Activated CD8-positive, alpha-beta T cell treated with anti-CD3 and anti-CD28 coated beads, Interleukin-2, amount 10 ng/mL, durations not matched to agents 7 days and 5 days (primary cell): Measurements from ENCODE around the gene VTI1A. TPM values are rescaled to one million over a fixed set of nuclear protein-coding genes. Genes with fewer than 3 reads are reported as not detected.

Source experiments
- ATAC-seq: fragments of 150-1000 bp; cut with Tn5 transposase; one replicate; pipeline ENCODE4 v1.10.0; 2021; ENCODE audit warnings: moderate library complexity
- CTCF ChIA-PET: fragments of 350-600 bp; sonication (Branson Sonifier 250); formaldehyde crosslinking; loops from one replicate; lab custom pipeline; 2021; ENCODE audit warnings: antibody characterized with exemption; lab: Charles Lee
- POLR2A ChIA-PET: fragments of 350-600 bp; sonication (Branson Sonifier 250); formaldehyde crosslinking; loops from one replicate; lab custom pipeline; 2021; ENCODE audit warnings: antibody characterized with exemption; lab: Charles Lee
- DNase-seq: peaks from one replicate; pipeline ENCODE4 v3.0.0-alpha.2; 2020
- H3K27ac Mint-ChIP-seq: one replicate; pipeline ENCODE4 v1.8.0; 2021; ENCODE audit warnings: mild to moderate bottlenecking, mixed read lengths
- H3K27me3 Mint-ChIP-seq: one replicate; pipeline ENCODE4 v1.8.0; 2021; ENCODE audit warnings: low read depth, mixed read lengths
- H3K36me3 Mint-ChIP-seq: one replicate; pipeline ENCODE4 v1.8.0; 2021; ENCODE audit warnings: low read depth, mixed read lengths
- H3K4me1 Mint-ChIP-seq: one replicate; pipeline ENCODE4 v1.8.0; 2021; ENCODE audit warnings: low read depth, mixed read lengths
- H3K4me3 Mint-ChIP-seq: one replicate; pipeline ENCODE4 v1.8.0; 2021; ENCODE audit warnings: mild to moderate bottlenecking, mixed read lengths
- H3K9me3 Mint-ChIP-seq: one replicate; pipeline ENCODE4 v1.8.0; 2022; ENCODE audit warnings: mixed read lengths; ENCODE audit not compliant: insufficient read depth
- total RNA-seq, 2 experiments: library from RNA; stranded (reverse); gene quantifications; one replicate each; pipeline ENCODE4 v1.2.3, GENCODE V29; 2021

The VTI1A gene
- total RNA-seq, 2 experiments from 2014 or later, result 40.2 to 43.7 TPM

DNA sequence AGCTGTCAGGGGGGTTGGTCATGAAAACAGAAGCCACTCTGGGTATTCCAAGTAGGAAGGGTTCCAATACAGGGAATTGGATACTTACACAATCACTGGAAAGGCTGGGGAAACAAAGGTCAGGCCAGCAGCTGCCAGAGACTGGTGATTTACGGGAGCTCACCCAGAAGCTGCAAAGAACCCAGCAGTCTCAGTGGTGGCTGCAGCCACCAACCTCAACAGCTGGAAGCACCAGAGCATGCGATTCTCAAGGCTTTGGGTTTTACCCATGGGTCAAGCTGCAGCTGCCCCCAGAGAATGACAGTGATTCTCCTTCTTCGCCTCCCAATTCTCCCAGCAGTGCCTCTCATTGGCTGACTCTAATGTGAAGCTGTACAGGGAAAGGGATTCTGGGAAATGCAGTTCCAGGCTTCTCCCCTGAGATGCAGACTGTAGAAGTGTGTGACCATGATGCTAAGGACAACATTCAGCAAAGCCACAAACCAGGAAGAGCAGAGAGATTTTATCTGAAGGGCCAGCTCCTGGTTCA, 395.9 kb downstream of the VTI1A start:
- H3K27me3 Mint-ChIP-seq, result no peaks in the 10 kb centered on the region
- H3K27ac Mint-ChIP-seq, result no peak overlapping the region
- no peaks in the 10 kb centered on the region for H3K4me1 Mint-ChIP-seq
- no peak overlapping the region for H3K4me3 Mint-ChIP-seq
- DNase-seq, result no peak
- ChIA-PET POLR2A (no interaction called here), CTCF (no interaction called here)
- peaks cover 15% of the 10 kb centered on the region for H3K9me3 Mint-ChIP-seq
- ATAC-seq, result no peak
- no peaks in the 10 kb centered on the region for H3K36me3 Mint-ChIP-seq

DNA sequence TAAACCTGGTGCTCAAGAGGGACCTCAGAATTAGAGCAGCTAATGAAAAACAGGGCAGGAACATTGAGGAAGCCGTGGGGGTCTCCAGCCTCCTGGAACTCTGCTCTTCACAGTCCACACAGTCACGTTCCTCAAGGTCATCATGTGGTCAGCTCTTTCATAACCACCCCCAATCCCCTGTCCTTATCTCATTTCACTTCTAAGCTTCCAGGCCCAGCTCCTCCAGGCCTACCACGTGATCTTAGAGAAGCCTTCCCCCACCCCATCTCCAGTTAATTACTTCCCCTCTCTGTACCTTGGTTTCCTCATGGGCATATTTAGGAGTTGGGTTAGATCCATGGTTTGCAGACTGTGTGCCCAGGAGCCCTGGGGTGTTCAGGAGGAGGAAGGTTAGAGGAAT, 396.6 kb downstream of the VTI1A start:
- no peak overlapping the region for H3K4me3 Mint-ChIP-seq
- ATAC-seq (no peak), DNase-seq (no peak)
- peaks cover 21% of the 10 kb centered on the region for H3K9me3 Mint-ChIP-seq
- H3K27me3 Mint-ChIP-seq, result no peaks in the 10 kb centered on the region
- ChIA-PET CTCF (no interaction called here), POLR2A (no interaction called here)
- H3K27ac Mint-ChIP-seq, result no peak overlapping the region
- H3K4me1 Mint-ChIP-seq, result no peaks in the 10 kb centered on the region
- no peaks in the 10 kb centered on the region for H3K36me3 Mint-ChIP-seq

DNA sequence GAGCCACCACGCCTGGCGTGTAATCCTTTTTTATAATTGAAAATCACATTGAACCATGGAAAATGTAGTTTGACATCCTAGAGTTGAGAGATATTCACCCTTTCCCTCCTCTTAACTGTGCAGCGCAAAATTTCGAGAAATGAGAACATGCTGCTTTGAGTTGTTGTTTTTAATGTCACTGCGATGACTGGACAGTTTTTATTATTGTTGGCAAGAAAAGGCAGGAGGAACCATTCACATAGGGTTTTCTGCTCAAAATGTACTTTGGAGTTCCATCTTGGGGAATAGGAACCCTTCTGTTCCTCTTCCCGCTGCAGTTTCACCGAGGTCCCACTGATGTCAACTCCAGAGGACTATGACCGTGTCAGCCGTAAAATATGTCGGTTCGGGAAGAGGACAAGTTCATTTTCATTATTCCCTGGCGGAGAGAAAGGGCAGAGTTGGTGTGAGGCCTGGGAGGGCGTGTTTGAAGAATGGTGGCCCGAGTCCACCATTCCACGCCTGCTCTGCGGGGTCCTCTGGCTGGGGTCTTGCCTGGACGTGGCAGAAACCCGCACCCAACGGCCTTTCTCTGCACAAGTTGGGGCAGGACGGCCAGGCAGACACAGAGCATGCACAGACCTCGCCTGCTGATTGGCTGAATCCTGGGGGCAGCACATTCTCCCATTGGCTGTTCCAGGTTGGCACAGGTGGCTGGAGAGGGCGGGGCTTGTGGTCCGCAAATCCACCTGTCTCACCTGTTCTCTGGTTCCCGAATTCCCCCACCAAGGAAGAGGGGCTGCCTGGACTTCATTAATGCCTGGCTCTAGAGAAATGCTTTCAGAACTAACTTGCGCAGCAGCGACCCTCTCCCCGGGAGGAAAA, 397.9 kb downstream of the VTI1A start:
- Mint-ChIP-seq H3K4me1 (no peaks in the 10 kb centered on the region), H3K9me3 (peaks cover 21% of the 10 kb centered on the region), H3K4me3 (no peak overlapping the region), H3K27me3 (no peaks in the 10 kb centered on the region), H3K36me3 (no peaks in the 10 kb centered on the region), H3K27ac (no peak overlapping the region)
- DNase-seq (no peak), ATAC-seq (no peak)
- ChIA-PET CTCF (no interaction called here), POLR2A (no interaction called here)

DNA sequence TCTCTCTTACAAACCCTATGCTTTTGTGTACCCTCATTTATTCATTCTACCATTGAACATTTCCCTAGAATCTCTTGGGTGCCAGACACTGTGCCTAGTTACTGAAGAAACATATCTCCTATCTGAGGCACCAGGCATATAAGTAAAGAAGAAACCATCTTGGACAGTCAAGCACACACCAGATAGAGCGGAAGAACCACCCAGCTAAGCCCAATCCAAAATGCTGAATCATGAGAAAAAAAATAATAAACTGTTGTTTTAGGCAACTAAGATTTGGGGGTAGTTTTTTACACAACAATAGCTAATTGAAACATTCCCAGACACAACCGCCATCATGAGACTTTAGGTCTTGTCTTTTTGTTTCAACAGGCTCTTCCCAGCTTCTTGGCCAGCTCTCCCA, 400.8 kb downstream of the VTI1A start:
- peaks cover 21% of the 10 kb centered on the region for H3K9me3 Mint-ChIP-seq
- H3K4me3 Mint-ChIP-seq, result no peak overlapping the region
- DNase-seq (no peak), ATAC-seq (no peak)
- no peaks in the 10 kb centered on the region for H3K27me3 Mint-ChIP-seq
- H3K27ac Mint-ChIP-seq, result no peak overlapping the region
- H3K36me3 Mint-ChIP-seq, result no peaks in the 10 kb centered on the region
- no peaks in the 10 kb centered on the region for H3K4me1 Mint-ChIP-seq
- ChIA-PET POLR2A (no interaction called here), CTCF (no interaction called here)

DNA sequence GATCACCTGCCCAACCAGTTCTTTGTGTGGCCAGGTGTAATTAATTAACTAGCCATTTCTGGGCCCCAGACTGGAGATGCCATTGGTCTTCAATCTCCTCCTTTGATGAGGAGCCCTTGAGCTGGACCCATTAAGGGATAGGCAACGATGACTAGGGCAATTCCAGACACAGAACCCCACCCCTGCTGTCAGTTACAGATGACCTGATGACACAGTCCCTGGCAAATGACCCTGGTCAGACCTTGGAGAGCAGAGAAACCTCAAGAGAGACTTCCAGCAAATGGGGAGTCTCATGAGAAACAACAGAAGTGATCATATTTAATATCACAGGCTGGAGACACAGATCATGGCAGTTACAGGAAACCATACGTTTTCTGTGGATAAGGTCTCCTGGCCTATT, 401.2 kb downstream of the VTI1A start:
- Mint-ChIP-seq H3K27ac (no peak overlapping the region), H3K36me3 (no peaks in the 10 kb centered on the region), H3K27me3 (no peaks in the 10 kb centered on the region), H3K4me1 (no peaks in the 10 kb centered on the region), H3K4me3 (no peak overlapping the region), H3K9me3 (peaks cover 21% of the 10 kb centered on the region)
- CTCF ChIA-PET, result no interaction called here
- POLR2A ChIA-PET, result no interaction called here
- DNase-seq (no peak), ATAC-seq (no peak)

DNA sequence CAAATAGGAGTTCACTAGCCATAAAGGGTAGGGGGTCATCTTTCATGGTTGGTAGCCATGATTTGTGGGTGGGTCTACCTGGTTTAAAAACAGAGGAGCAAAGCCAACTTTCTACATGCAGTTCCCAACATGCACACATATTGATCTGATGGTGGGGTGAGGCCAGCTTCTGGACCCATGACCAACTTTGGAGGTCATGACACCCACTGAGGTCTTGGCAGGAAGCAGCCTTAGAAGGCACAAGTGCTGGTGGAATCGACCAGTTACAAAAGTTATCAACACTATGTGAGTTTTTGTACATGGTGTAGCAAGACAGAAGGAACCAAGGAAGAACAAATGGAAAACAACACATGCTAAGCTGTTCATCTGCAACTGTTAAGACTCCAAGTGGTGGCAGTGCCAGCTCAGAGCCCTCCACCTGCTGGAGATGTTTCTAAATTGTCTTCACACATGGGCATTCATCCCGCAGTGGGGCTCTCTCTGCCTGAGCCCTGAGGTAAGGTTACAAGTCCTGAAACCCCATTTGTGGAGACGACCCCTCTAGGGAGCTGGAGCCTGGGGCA, 401.9 kb downstream of the VTI1A start:
- CTCF ChIA-PET, result no interaction called here
- no peaks in the 10 kb centered on the region for H3K4me1 Mint-ChIP-seq
- H3K27ac Mint-ChIP-seq, result no peak overlapping the region
- no peak for DNase-seq
- POLR2A ChIA-PET, result no interaction called here
- H3K9me3 Mint-ChIP-seq, result peaks cover 21% of the 10 kb centered on the region
- H3K27me3 Mint-ChIP-seq, result no peaks in the 10 kb centered on the region
- no peak for ATAC-seq
- H3K36me3 Mint-ChIP-seq, result no peaks in the 10 kb centered on the region
- no peak overlapping the region for H3K4me3 Mint-ChIP-seq

DNA sequence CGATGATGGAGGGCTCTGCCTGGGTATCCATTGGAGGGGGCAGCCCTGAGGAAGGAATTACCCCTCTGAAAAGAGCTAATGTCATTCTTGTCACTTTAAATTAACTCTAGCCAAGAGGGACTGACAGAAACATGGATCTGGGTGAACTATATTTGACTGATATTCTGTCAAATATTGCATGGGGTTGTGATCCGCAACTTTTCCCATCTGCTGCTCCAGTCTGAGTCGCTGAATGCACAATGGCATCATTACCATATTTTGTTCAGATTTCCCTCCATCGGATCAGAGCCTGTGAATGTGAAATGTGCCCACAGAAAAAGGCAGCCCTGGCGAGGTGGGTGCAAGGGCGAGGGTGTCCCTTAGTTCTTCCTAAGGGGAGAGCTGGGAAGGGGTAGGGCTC, 402.5 kb downstream of the VTI1A start:
- Mint-ChIP-seq H3K27me3 (no peaks in the 10 kb centered on the region), H3K4me1 (no peaks in the 10 kb centered on the region), H3K36me3 (no peaks in the 10 kb centered on the region), H3K9me3 (peaks cover 19% of the 10 kb centered on the region), H3K27ac (no peak overlapping the region), H3K4me3 (no peak overlapping the region)
- ChIA-PET POLR2A (no interaction called here), CTCF (no interaction called here)
- no peak for DNase-seq
- ATAC-seq, result no peak

DNA sequence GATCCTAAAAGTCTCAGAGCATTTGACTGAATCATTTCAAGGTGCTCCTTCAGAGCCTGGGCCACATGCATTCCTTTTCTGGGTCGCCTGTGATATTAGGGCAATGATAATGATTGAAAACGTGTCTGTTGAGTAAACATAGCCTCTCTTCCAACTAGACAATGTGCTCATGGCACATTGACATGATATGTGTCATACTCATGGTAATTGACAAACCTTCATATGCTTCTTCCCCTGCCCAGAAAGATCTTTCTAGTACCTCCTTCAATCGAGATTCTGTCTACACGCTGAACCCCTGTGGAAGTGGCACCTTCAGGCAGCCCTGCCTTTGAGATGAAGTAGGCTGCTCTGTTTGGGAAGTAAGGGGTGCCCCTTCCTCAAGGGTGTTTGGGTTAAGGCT, 404.2 kb downstream of the VTI1A start:
- H3K9me3 Mint-ChIP-seq, result peaks cover 12% of the 10 kb centered on the region
- H3K36me3 Mint-ChIP-seq, result no peaks in the 10 kb centered on the region
- ChIA-PET POLR2A (no interaction called here), CTCF (no interaction called here)
- H3K27ac Mint-ChIP-seq, result no peak overlapping the region
- H3K27me3 Mint-ChIP-seq, result no peaks in the 10 kb centered on the region
- no peaks in the 10 kb centered on the region for H3K4me1 Mint-ChIP-seq
- ATAC-seq (no peak), DNase-seq (no peak)
- H3K4me3 Mint-ChIP-seq, result no peak overlapping the region

DNA sequence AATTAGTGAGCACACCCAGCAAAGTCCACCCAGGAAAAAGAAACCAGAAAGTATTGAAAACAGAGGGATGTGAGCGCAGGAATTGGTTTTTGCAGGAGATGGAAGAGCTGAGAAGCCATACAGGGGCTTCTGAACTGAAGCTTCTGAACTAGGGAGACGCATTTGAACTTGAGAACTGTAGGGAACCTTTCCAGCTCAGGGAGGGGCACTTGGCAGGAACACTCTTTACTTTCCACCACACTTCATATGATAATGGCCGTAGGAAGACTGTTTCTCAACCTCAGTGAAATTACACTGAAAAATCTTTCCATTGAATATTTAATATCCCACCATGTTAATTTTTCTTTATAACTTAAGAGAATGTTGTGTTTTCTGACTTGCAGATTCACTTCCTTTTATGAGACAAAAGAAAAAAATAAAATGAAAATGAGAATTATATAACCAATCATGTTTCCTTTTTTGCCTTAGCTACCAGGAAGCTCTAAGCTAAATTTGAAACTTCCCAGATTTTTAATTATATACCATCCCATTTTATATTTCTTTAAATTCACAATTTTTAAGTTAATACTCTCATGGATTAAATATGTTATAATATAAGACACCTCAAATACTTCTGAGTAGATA, 404.7 kb downstream of the VTI1A start:
- H3K4me1 Mint-ChIP-seq, result no peaks in the 10 kb centered on the region
- H3K27ac Mint-ChIP-seq, result no peak overlapping the region
- H3K27me3 Mint-ChIP-seq, result no peaks in the 10 kb centered on the region
- DNase-seq (no peak), ATAC-seq (no peak)
- POLR2A ChIA-PET, result no interaction called here
- CTCF ChIA-PET, result no interaction called here
- H3K4me3 Mint-ChIP-seq, result no peak overlapping the region
- peaks cover 11% of the 10 kb centered on the region for H3K9me3 Mint-ChIP-seq
- no peaks in the 10 kb centered on the region for H3K36me3 Mint-ChIP-seq

DNA sequence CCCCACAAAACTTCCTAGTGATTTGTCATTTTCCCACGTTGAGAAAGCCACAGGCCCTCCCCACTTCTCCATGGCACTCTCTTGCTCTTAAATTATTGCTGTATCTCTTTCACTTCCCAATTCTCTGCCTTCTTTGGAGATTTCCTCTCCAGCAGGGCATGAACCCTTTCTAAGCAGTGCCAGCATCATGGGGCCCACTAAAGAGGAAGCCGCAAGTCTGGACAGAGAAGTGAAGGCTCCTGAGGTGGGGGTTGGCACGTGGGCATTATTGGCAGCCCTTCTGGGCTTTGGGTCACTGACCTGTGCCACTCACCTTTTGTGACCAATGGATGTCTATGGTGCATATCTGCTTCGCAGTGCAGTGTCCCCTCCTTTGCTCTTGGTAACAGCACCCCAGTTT, 405.3 kb downstream of the VTI1A start:
- no peaks in the 10 kb centered on the region for H3K36me3 Mint-ChIP-seq
- DNase-seq, result no peak
- no peak for ATAC-seq
- no peak overlapping the region for H3K4me3 Mint-ChIP-seq
- no peaks in the 10 kb centered on the region for H3K4me1 Mint-ChIP-seq
- H3K27me3 Mint-ChIP-seq, result no peaks in the 10 kb centered on the region
- POLR2A ChIA-PET, result interaction anchor here (0.6 kb wide), 1 partner anchor 265 kb away, joined by 5 read pairs; no protein-coding TSS in a partner anchor
- peaks cover 8% of the 10 kb centered on the region for H3K9me3 Mint-ChIP-seq
- CTCF ChIA-PET, result no interaction called here
- H3K27ac Mint-ChIP-seq, result no peak overlapping the region

DNA sequence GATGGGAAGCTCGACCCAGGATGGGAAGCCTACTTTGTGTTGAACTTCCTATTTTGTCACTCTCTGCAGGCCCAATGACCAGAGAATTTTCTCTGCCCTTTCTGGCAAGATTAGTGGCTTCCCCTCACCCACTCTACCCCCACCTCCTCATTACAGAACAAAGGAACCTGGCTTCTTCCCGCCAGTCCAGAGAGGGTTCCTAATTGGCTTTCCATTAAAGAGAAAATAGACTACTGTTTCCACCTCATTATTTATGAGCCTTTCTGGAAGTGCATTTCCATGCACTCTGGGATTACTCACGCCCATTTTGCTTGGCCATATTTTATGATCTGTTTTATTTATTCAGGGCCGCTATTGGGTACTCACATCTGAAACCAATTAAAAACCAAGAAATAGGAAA, 408.1 kb downstream of the VTI1A start:
- Mint-ChIP-seq H3K27ac (no peak overlapping the region), H3K4me3 (no peak overlapping the region), H3K36me3 (no peaks in the 10 kb centered on the region), H3K4me1 (no peaks in the 10 kb centered on the region), H3K9me3 (no peaks in the 10 kb centered on the region), H3K27me3 (no peaks in the 10 kb centered on the region)
- CTCF ChIA-PET, result no interaction called here
- ATAC-seq, result no peak
- DNase-seq, result no peak
- POLR2A ChIA-PET, result no interaction called here

DNA sequence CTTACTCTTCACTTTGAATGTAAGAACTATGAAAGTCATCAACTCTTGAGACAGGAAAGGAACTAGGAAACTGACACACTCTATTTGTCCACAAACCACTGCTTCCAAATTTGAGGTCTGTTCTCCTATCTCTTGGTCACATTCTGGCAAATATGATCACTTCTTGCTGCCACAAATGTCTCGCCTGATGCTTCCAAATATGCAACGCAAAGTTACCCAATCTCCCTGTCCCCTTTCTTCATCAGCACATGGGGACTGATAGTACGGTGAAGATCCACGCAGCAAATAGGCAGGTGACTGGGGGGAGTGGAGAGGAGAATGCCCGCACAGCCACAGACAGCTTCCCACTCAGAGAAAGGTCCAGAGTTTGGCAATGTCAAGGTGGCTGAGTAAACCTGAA, 410.5 kb downstream of the VTI1A start:
- Mint-ChIP-seq H3K4me3 (no peak overlapping the region), H3K27ac (no peak overlapping the region), H3K9me3 (no peaks in the 10 kb centered on the region), H3K27me3 (no peaks in the 10 kb centered on the region), H3K4me1 (no peaks in the 10 kb centered on the region), H3K36me3 (no peaks in the 10 kb centered on the region)
- ChIA-PET CTCF (no interaction called here), POLR2A (no interaction called here)
- no peak for DNase-seq
- no peak for ATAC-seq
